ENCODE data around the gene FBXO10. TPM values are rescaled to one million over a fixed set of nuclear protein-coding genes. Genes with fewer than 3 reads are reported as not detected.

The FBXO10 gene
- total RNA-seq, 3 donors from 2014 or later = 5.1 to 6.9 (median 5.9) TPM

- no peak for TF ChIP-seq POLR2AphosphoS5 (IDR thresholded peaks at IDR 0.05)
- TF ChIP-seq POLR2A (IDR thresholded peaks at IDR 0.05) = no peak
- TF ChIP-seq CTCF (IDR thresholded peaks at IDR 0.05) = no peak
- intact Hi-C loops (cut with DNase I; ENCODE audit: low total_unique reads) = no loop called here
- Histone ChIP-seq H3K27me3 (no peaks in the 10 kb centered on the region), H3K4me1 (no peaks in the 10 kb centered on the region), H3K36me3 (no peaks in the 10 kb centered on the region), H3K4me3 (no peak overlapping the region), H3K9me3 (no peaks in the 10 kb centered on the region), H3K27ac (no peak overlapping the region)
- DNase-seq (ENCODE audit: low spot score in 2 of 2) = no peak
Measured at GRCh38 chr9:37583522-37584121, 7.4 kb upstream of the FBXO10 start.

- Histone ChIP-seq H3K9me3 (no peaks in the 10 kb centered on the region), H3K27ac (no peak overlapping the region), H3K4me1 (no peaks in the 10 kb centered on the region), H3K4me3 (no peak overlapping the region), H3K27me3 (no peaks in the 10 kb centered on the region), H3K36me3 (no peaks in the 10 kb centered on the region)
- no peak for DNase-seq (ENCODE audit: low spot score in 2 of 2)
- TF ChIP-seq CTCF (IDR thresholded peaks at IDR 0.05) = peak; percentile 36 to 72 (median 71)
- TF ChIP-seq POLR2A (IDR thresholded peaks at IDR 0.05) = no peak
- intact Hi-C loops (cut with DNase I; ENCODE audit: low total_unique reads) = no loop called here
Measured at GRCh38 chr9:37582548-37583157, 6.5 kb upstream of the FBXO10 start.

- intact Hi-C loops (cut with DNase I; ENCODE audit: low total_unique reads) = no loop called here
Measured at GRCh38 chr9:37575511-37575914, 667 bp downstream of the FBXO10 start.

GRCh38 chr9:37575001-37575400 is 1.2 kb downstream of the FBXO10 start:
- intact Hi-C loops (cut with DNase I; ENCODE audit: low total_unique reads) = no loop called here
- H3K36me3 ChIP-seq = no peaks in the 10 kb centered on the region
- no peak for DNase-seq (ENCODE audit: low spot score in 2 of 2)
- no peak for TF ChIP-seq CTCF (IDR thresholded peaks at IDR 0.05)
- no peak for TF ChIP-seq POLR2A (IDR thresholded peaks at IDR 0.05)
- no peak for TF ChIP-seq POLR2AphosphoS5 (IDR thresholded peaks at IDR 0.05)
- H3K4me1 ChIP-seq = peaks cover 0 to 3% of the 10 kb centered on the region in 2 donors
- no peaks in the 10 kb centered on the region for H3K27me3 ChIP-seq
- H3K27ac ChIP-seq = peak overlapping the region; percentile 64 to 83
- peak overlapping the region; percentile 64 to 71 (median 70) for H3K4me3 ChIP-seq
- H3K9me3 ChIP-seq = no peaks in the 10 kb centered on the region

More at GRCh38 chr9:37575511-37575914, 667 bp downstream of the FBXO10 start:
- Histone ChIP-seq H3K27me3 (no peaks in the 10 kb centered on the region), H3K27ac (peak overlapping the region; percentile 64 to 83), H3K9me3 (no peaks in the 10 kb centered on the region), H3K4me3 (peak overlapping the region; percentile 64 to 71 (median 70)), H3K4me1 (peaks cover 0 to 3% of the 10 kb centered on the region in 2 donors), H3K36me3 (no peaks in the 10 kb centered on the region)
- TF ChIP-seq POLR2A (IDR thresholded peaks at IDR 0.05) = no peak
- no peak for TF ChIP-seq CTCF (IDR thresholded peaks at IDR 0.05)
- no peak for TF ChIP-seq POLR2AphosphoS5 (IDR thresholded peaks at IDR 0.05)
- DNase-seq (ENCODE audit: low spot score in 2 of 2) = no peak

GRCh38 chr9:37574241-37574721 is 1.9 kb downstream of the FBXO10 start:
- Histone ChIP-seq H3K4me3 (peak overlapping the region in 1 of 3 donors; percentile 71), H3K27ac (peak overlapping the region; percentile 64 to 83), H3K27me3 (no peaks in the 10 kb centered on the region), H3K9me3 (no peaks in the 10 kb centered on the region), H3K36me3 (no peaks in the 10 kb centered on the region), H3K4me1 (peaks cover 0 to 3% of the 10 kb centered on the region in 2 donors)
- DNase-seq (ENCODE audit: low spot score in 2 of 2) = no peak
- intact Hi-C loops (cut with DNase I; ENCODE audit: low total_unique reads) = no loop called here
- no peak for TF ChIP-seq POLR2AphosphoS5 (IDR thresholded peaks at IDR 0.05)
- TF ChIP-seq CTCF (IDR thresholded peaks at IDR 0.05) = no peak
- TF ChIP-seq POLR2A (IDR thresholded peaks at IDR 0.05) = no peak

All from breast epithelium (tissue), 4 donors.